DMS53 (cell line): ENCODE results near the gene SORCS3.

ENCODE experiments used
- DNase-seq: peaks from one replicate; lab custom pipeline; 2025; lab: John Stamatoyannopoulos, UW

Gene SORCS3

GRCh38 chr10:105017691-105018090 is 376.6 kb downstream of the SORCS3 start:
- DNase-seq, result no peak

GRCh38 chr10:105023211-105024111 is 382.4 kb downstream of the SORCS3 start:
- no peak for DNase-seq

GRCh38 chr10:105024184-105024583 is 383.1 kb downstream of the SORCS3 start:
- no peak for DNase-seq

DNA sequence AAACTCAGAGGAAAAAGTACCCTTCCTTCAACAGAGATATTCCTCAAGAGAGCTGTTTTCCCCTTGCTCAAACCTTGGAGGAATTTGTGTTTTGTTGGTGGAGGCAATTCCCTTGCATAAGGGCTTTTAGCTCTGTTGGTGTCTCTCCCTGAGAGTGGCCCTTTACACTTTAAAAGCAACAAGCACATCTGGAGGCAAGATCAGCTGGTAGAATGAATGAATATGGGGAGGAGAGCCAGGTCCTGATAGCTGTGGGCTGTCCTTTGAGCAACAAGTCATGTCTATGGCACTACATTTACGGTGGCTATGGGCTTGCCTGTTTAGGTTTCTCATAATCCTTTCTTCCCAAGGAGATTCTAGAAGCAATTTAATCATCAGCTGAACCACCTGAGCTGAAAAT is 384.0 kb downstream of the SORCS3 start:
- no peak for DNase-seq

DNA sequence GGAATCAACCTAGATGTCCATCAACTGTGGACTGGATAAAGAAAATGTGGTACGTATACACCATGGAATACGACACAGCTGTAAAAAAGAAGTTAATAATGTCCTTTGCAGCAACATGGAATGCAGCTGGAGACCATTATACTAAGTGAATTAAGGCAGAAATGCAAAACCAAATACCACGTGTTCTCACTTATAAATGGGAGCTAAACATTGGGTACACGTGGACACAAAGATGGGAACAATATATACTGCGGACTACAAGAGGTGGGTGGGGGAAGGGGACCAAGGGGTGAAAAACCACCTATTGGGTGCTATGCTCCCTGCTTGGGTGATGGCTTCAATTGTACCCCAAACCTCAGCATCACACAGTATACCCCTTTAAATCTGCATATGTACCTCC is 385.5 kb downstream of the SORCS3 start:
- DNase-seq, result no peak

GRCh38 chr10:105029286-105029685 is 388.2 kb downstream of the SORCS3 start:
- DNase-seq, result no peak

DNA sequence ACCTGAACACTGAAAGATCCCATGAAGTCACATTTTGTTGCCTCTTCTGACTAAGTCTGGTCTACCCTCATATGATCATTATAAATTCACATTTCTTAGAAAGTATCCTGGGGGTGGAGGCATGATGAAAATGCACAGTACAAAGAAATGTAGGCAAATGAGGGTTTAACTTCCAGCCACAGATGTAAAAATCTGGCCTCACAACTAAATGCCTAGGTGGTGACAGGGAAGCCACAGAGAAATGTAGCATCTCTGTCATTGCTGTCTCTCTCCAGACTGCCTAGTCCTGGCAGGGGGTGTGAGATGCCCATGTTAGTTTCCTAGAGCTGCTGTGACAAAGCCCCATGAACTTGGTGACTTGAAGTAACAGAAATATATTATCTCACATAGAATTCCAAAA is 395.9 kb downstream of the SORCS3 start:
- DNase-seq, result no peak

DNA sequence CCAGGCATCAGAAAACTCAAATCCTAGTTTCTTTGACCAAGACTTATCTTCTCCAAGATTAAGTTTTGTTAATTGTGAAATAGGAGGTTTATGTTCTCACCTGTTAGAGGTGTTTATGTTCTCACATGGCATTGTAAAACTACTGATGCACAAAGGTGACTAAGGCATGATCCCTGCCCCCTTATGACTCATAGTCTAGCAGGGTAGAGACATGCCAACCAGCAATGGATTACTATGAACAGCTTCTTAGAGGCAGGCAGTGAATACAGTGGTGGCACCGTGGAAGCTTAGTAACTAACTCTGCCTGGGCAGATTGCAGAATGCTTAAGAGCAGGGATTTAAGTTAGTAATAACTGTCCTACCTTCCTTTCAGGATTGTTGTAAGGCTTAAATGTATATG is 400.9 kb downstream of the SORCS3 start:
- DNase-seq, result no peak

- no peak for DNase-seq
Measured at GRCh38 chr10:105042906-105043552, 401.9 kb downstream of the SORCS3 start.

- no peak for DNase-seq
Measured at GRCh38 chr10:105044902-105045301, 403.8 kb downstream of the SORCS3 start.

- no peak for DNase-seq
Measured at GRCh38 chr10:105056413-105056812, 415.3 kb downstream of the SORCS3 start.

DNA sequence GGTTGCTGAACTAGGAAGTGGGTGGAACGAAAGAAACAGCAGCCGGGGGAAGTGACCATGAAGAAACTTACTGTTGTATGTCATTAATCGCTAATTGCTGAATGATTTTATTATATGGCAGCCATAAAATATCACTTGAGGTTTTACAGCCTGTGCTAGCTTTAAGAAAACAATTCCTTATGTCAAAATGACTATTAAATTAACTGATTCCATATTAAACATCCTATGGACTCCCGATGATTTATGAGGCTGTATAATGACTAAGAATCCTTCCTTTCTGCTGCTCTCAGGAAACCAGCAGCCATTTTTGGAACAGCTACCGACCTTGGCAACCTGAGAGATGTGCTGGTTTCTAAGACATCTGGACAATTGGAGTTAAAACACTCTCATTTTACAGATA is 421.9 kb downstream of the SORCS3 start:
- no peak for DNase-seq

- DNase-seq, result peak; percentile 46
Measured at GRCh38 chr10:105063796-105064195, 422.7 kb downstream of the SORCS3 start.

DNA sequence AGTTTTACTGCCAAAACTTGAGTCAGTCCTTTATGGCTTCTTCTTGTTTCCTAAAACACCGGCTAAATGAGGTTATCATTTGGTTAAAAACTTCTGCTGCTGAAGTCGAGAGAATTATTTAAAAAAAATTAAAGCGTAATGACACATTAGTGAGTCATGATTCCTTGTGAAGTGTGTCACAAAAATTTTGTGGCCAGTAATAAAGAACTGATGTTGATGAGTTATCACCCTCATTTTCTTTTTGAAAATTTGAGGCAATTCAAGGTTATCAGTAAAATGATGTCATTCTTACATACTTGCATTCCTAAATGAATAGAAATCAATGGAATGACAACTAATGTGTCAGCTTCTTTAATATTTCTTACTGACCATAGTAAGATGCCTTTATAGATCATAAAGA is 427.4 kb downstream of the SORCS3 start:
- DNase-seq, result no peak

DNA sequence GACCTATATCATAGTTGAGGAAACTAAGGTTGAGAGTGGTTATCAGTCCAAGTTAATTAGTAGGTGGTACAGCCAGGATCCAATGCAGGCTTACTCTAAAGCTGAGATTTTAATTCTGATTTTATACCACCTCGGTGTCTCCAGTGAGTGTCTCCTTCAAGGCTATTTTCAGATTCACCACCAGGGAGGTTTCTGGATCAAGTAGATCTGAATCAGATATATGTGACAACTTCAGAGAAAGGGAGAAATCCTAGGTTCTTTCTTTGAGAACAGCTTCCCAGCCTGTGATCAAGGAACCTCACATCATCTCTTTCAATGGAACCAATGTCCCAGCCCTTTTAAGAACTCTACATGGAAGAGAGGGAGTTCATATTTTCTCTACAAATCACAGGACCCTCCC is 429.2 kb downstream of the SORCS3 start:
- no peak for DNase-seq

GRCh38 chr10:105070952-105071351 is 429.9 kb downstream of the SORCS3 start:
- DNase-seq, result no peak

- no peak for DNase-seq
Measured at GRCh38 chr10:105071980-105072379, 430.9 kb downstream of the SORCS3 start.

- DNase-seq, result no peak
Measured at GRCh38 chr10:105073999-105074398, 432.9 kb downstream of the SORCS3 start.

- DNase-seq, result no peak
Measured at GRCh38 chr10:105075031-105075430, 433.9 kb downstream of the SORCS3 start.

- DNase-seq, result no peak
Measured at GRCh38 chr10:105085980-105086379, 444.9 kb downstream of the SORCS3 start.

GRCh38 chr10:105094048-105094447 is 453.0 kb downstream of the SORCS3 start:
- DNase-seq, result no peak

- DNase-seq, result no peak
Measured at GRCh38 chr10:105096316-105096715, 455.2 kb downstream of the SORCS3 start.

GRCh38 chr10:105102977-105103376 is 461.9 kb downstream of the SORCS3 start:
- no peak for DNase-seq

DNA sequence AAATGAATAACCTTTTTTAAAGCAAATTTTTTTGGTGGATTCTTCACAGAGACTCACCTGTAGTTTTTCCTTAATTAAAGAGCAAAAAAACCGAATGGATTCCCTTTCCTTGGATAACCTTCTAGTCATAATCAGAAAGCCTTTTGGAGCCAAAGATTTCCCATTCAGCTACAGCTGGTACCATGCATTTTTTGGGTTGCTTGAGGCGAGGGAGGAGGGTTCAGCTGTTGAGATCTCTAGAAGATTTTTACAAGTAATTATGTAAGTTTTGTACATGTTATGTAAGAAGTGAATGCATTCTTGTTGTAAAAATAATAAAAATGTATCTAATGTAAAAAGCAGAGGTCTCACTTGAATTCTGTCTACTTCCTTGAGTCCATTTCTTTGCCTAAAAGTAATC is 463.2 kb downstream of the SORCS3 start:
- no peak for DNase-seq
